Measurements from ENCODE around the gene TNFRSF13B. TPM values are rescaled to one million over a fixed set of nuclear protein-coding genes. Genes with fewer than 3 reads are reported as not detected.

TNFRSF13B gene
- total and polyA plus RNA-seq, 12 donors: not detected

DNA sequence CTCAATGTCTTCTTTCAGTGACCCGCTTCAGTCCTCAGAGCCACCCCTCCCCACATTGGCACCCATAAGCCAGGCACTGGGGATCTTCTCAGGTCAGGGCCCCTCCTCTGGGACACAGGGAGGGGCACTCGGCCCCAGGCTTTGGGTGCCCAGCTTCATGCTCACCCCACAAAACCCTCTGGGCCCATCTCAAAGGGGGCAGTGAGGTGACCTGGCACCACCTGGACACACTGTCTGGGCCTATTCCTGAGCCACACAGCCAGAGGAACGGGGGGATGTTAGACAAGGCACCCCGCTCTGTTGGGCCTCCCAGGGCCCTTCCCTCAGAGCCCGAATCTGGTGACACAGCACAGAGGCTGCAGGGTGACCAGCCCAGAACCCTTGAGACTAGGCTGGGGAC is 36.1 kb downstream of the TNFRSF13B start:
- Histone ChIP-seq H3K27me3 (no peaks in the 10 kb centered on the region), H3K36me3 (no peaks in the 10 kb centered on the region), H3K4me1 (no peaks in the 10 kb centered on the region), H3K27ac (no peak overlapping the region), H3K9me3 (no peaks in the 10 kb centered on the region), H3K4me3 (no peak overlapping the region)
- intact Hi-C loops (cut with DNase I): no loop called here
- no peak for ATAC-seq
- 93% methylated on average over 5 of the region's 5 CpGs for WGBS, 2 donors
- TF ChIP-seq CTCF (IDR thresholded peaks at IDR 0.05): no peak
- no peak for DNase-seq

- 90 to 92% methylated on average over 5 of the region's 5 CpGs for WGBS, 2 donors
- DNase-seq (no peak), ATAC-seq (no peak)
- no peaks in the 10 kb centered on the region for H3K9me3 ChIP-seq
- no peaks in the 10 kb centered on the region for H3K27me3 ChIP-seq
- H3K4me1 ChIP-seq: no peaks in the 10 kb centered on the region
- intact Hi-C loops (cut with DNase I): no loop called here
- no peak overlapping the region for H3K4me3 ChIP-seq
- H3K27ac ChIP-seq: no peak overlapping the region
- TF ChIP-seq CTCF (IDR thresholded peaks at IDR 0.05): no peak
- H3K36me3 ChIP-seq: no peaks in the 10 kb centered on the region
These were observed 36.7 kb downstream of the TNFRSF13B start for GRCh38 chr17:16935241-16935663.

GRCh38 chr17:16934836-16935235 is 37.1 kb downstream of the TNFRSF13B start:
- no peak for DNase-seq
- Histone ChIP-seq H3K9me3 (no peaks in the 10 kb centered on the region), H3K27ac (no peak overlapping the region), H3K36me3 (no peaks in the 10 kb centered on the region), H3K4me1 (no peaks in the 10 kb centered on the region), H3K27me3 (no peaks in the 10 kb centered on the region), H3K4me3 (no peak overlapping the region)
- no peak for TF ChIP-seq CTCF (IDR thresholded peaks at IDR 0.05)
- intact Hi-C loops (cut with DNase I): no loop called here
- WGBS, 2 donors: 95 to 98% methylated on average over 12 of the region's 12 CpGs
- ATAC-seq: no peak

GRCh38 chr17:16934133-16934795 is 37.7 kb downstream of the TNFRSF13B start:
- WGBS, 2 donors: 95 to 97% methylated on average over 12 of the region's 12 CpGs
- ATAC-seq: no peak
- intact Hi-C loops (cut with DNase I): no loop called here
- Histone ChIP-seq H3K27me3 (no peaks in the 10 kb centered on the region), H3K36me3 (no peaks in the 10 kb centered on the region), H3K9me3 (no peaks in the 10 kb centered on the region), H3K27ac (no peak overlapping the region), H3K4me1 (no peaks in the 10 kb centered on the region), H3K4me3 (no peak overlapping the region)
- DNase-seq: no peak
- no peak for TF ChIP-seq CTCF (IDR thresholded peaks at IDR 0.05)
